Tongue (tissue), 3 donors: Measurements from ENCODE around the gene GH2. TPM values are rescaled to one million over a fixed set of nuclear protein-coding genes. Genes with fewer than 3 reads are reported as not detected.

Source experiments
- DNase-seq: peaks from one replicate; pipeline ENCODE4 v3.0.0-alpha.2; 2015
- small RNA-seq: library from RNA; depleted of rRNA; stranded (forward); fragments of <200 nt; gene quantifications from one replicate; pipeline ENCODE3, GENCODE V24; 2014; ENCODE audit warnings: low replicate concordance
- total RNA-seq: library from RNA; depleted of rRNA; stranded (reverse); fragments of >200 nt; gene quantifications from one replicate; pipeline ENCODE4 v1.2.3, GENCODE V29; 2014

The GH2 gene
- total RNA-seq, 1 donor from 2014 or later = not detected

- peak; percentile 61 for DNase-seq
Observed at GRCh38 chr17:63841350-63842172, 40.2 kb downstream of the GH2 start.

GRCh38 chr17:63840591-63841349 lies 41.0 kb downstream of the GH2 start:
- peak; percentile 45 for DNase-seq

GRCh38 chr17:63838631-63839171 lies 43.0 kb downstream of the GH2 start:
- peak; percentile 90 for DNase-seq

- no peak for DNase-seq
Observed at GRCh38 chr17:63837962-63838600, 43.7 kb downstream of the GH2 start.

GRCh38 chr17:63837480-63837879 lies 44.3 kb downstream of the GH2 start:
- no peak for DNase-seq

GRCh38 chr17:63836811-63837210 lies 44.9 kb downstream of the GH2 start:
- DNase-seq = no peak

- no peak for DNase-seq
Observed at GRCh38 chr17:63835167-63835720, 46.5 kb downstream of the GH2 start.

GRCh38 chr17:63834431-63835166 lies 47.1 kb downstream of the GH2 start:
- peak; percentile 46 for DNase-seq

GRCh38 chr17:63833741-63834373 lies 47.9 kb downstream of the GH2 start:
- no peak for DNase-seq

- DNase-seq = no peak
Observed at GRCh38 chr17:63833026-63833740, 48.6 kb downstream of the GH2 start.

- DNase-seq = no peak
Observed at GRCh38 chr17:63832455-63832854, 49.3 kb downstream of the GH2 start.

- no peak for DNase-seq
Observed at GRCh38 chr17:63832014-63832413, 49.7 kb downstream of the GH2 start.

GRCh38 chr17:63831505-63831904 lies 50.2 kb downstream of the GH2 start:
- DNase-seq = no peak

- no peak for DNase-seq
Observed at GRCh38 chr17:63830904-63831491, 50.7 kb downstream of the GH2 start.

GRCh38 chr17:63830278-63830677 lies 51.5 kb downstream of the GH2 start:
- DNase-seq = no peak

Small RNA genes within 50 kb of the gene (small RNA-seq; reads per million reads assigned to genes)
- gene AC040958.1 (not detected), gene AC127029.1 (not detected), gene GH1 (not detected)

Other genes starting within 250 kb of the GH2 start
- gene LIMD2, start 181.8 kb downstream of the GH2 start, total RNA-seq = 9.9 TPM
- 23.9 TPM for gene STRADA, start 140.1 kb downstream of the GH2 start, total RNA-seq
- 102 TPM for gene CCDC47, start 108.3 kb downstream of the GH2 start, total RNA-seq
- 105 TPM for gene DDX42, start 107.8 kb downstream of the GH2 start, total RNA-seq
- gene PSMC5, start 54.5 kb downstream of the GH2 start, total RNA-seq = 47.2 TPM
- 42.9 TPM for gene FTSJ3, start 54.3 kb downstream of the GH2 start, total RNA-seq
- 69.4 TPM for gene SMARCD2, start 39.3 kb downstream of the GH2 start, total RNA-seq
- not detected for gene CSH2, start 8.3 kb downstream of the GH2 start, total RNA-seq
- not detected for gene CSH1, start 14.6 kb upstream of the GH2 start, total RNA-seq
- not detected for gene CSHL1, start 29.3 kb upstream of the GH2 start, total RNA-seq
- not detected for gene GH1, start 36.9 kb upstream of the GH2 start, total RNA-seq
- 7.7 TPM for gene CD79B, start 50.4 kb upstream of the GH2 start, total RNA-seq
- 46.2 TPM for gene SCN4A, start 91.0 kb upstream of the GH2 start, total RNA-seq
- 1.3 TPM for gene PRR29, start 116.4 kb upstream of the GH2 start, total RNA-seq
- 49.1 TPM for gene ICAM2, start 138.7 kb upstream of the GH2 start, total RNA-seq
- gene ERN1, start 248.2 kb upstream of the GH2 start, total RNA-seq = 9.4 TPM